AML-193 (cell line): Measurements from ENCODE around the gene JAKMIP1.

Source experiments
- DNase-seq, 2 experiments: peaks; one replicate each; lab custom pipeline; 2025; lab: John Stamatoyannopoulos, UW

JAKMIP1 gene

DNA sequence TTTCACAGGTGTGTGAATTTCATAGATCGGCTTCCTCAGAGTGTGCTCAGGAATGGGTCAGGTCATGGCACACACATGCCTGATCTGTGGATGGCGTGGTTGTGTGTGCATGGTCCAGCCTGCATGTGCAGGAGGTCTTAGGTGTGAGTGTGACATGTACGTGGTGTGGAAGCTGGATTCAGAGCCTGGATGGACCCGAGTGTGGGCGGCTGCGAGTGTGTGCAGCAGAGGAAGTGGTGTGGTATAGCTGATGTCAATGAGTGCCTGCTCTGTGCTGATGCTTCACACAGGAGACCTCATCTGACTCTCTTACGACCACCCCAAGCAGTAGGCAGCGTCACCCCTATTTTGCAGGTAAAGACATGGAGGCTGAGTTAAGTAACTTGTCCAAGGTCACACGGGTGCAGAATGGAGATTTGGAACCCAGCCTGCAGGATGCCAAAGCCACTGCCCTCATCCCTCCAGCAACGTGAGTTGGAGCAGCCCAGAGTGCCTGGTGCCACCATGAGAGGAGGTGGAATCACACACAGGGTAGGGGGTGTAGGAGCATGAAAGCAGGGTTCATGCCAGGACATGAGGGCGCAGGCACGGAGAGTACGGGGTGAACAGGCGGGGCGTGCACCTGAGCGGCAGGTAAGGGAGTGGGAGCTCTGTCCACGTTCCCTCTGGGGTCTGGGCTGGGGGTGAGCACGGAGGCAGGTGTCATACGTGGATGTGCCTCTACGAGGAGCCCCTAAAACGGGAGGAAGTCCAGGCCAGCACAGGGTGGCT is 157.9 kb downstream of the JAKMIP1 start:
- no peak for DNase-seq

DNA sequence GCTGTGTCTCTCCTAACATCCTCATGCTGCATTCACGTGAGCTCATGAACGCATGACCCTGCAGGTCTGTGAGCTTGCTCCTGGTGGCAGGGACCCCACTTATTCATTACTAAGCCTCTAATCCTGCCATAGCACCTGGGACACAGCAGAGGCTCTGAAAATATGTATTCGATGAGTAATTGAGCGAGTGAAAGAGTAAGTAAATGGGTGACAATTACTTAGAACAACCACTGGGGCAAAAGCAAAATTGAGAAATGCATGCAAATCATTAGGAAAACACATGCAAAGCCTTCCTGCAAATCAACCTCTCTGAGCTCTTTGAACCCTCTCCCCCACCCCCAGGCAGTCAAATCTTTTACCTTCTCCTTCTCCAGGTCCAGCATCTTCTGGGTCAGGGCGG is 158.5 kb downstream of the JAKMIP1 start:
- DNase-seq: no peak

DNA sequence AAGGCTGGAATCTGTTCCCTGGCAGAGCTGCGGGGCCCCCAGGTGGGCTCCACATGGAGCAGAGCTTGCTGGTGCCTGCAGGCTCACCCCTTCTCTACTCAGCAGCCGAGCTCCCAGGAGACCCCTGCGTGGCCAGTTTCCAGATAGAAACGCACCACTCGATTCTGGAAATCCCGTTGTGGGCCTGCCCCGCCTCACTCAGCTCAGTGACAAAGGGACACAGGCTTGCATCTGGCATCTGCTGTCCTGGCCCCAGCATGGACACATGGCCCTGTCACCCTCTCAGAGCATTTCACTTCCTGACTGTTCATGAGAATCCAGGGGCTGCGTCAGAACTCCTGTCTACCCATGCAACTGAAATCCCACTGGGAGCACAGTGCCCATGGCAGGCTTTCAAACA is 161.6 kb downstream of the JAKMIP1 start:
- DNase-seq: no peak

DNA sequence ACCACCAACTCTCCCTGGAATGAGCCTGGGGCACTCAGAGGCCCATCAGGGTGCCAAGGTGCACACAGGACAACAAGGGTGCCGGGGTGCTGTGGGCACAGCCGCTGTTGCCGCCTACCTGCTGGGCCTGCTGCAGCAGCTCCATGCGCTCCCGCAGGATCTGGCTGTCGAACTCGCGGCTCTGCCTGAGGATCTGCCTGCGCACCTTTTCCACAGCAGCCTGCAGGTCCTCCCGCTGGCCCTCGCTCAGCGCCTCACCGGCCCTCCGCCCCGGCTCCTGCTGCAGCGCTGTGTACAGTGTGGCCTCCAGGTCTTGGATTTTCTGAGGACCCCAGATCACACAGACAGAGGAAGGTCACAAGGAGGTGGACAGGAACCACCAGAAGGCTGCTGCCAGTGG is 164.6 kb downstream of the JAKMIP1 start:
- DNase-seq: no peak

DNA sequence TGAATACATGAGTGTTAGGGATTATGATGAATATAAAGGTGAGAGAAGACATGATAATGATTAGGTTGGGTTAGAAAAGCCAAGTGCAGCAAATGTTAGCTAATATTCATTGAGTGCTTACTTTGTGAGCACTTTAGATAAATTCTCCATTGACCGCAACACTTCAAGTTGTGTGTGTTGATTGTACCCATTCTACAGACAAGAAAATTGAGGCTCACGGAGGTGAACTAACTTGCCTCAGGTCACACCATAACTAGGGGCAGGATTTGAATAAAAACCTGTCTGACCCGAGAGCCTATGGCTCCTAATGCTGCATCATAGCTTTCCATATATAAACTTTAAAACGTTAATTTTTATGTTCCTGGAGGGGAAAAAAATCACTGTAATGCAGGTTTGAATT is 167.0 kb downstream of the JAKMIP1 start:
- no peak for DNase-seq

DNA sequence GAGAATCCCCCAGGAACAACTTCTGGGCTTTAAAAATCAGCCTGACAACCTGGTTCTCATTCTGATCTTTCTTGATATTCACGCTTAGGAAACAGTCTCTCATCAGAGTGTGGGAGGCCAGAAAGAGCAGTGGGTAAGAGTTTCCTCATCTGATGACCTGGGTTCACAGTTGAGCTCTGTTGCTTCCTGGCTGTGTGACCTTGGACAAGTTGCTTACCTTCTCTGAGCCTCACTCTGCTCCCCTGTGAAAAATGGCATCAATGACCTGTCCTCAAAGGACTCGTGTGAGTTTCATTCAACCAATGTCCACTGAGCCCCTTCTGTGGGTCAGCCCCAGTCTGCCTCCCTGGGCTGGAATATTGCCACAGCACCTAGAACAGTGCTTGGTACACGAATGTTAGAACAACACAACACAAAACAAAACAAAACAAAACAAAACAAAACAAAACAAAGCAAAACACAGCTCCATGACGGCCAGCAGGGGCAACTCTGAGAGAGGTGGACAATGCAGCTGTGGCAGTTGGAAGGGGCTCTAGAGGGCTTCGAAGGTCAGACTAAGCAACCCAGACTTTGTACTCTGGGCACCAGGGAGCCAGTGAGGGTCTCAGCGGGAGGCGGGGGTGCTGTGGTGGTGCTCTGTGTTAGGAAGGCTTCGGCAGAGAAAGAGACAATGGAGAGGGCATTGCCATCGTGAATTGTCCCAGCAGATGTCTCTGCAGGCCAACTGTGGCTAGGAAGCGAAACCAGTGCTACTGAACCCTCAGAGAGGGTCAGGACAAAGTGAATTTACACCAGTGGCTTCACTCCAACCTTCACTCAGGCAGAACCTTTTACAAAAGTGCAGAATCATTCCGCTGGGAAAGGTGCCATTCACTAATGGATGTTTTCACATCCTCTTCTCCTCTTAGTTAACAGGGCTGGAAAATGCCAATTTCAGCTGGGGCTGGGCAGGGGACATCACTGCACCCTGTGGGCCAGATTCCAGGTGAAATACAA is 167.8 kb downstream of the JAKMIP1 start:
- DNase-seq: no peak

DNA sequence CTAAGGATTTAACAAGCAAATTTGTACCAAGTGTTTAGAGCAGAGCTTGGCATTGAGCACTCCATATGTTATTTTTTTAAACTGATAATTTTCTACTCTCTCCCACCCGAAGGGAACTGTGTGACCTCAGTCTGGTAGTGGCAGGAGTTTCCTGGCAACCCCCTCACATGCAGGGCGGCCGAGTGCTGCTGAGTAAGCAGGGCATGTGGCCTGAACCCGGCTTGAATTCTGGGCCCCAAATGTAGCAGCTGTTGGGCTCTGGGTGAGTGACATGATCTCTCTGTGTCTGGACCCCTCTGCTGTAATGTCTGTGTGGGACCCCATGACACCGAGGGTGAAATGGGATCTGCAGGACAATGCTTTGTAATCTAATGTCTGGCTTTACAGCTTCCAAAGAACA is 168.5 kb downstream of the JAKMIP1 start:
- DNase-seq: no peak

DNA sequence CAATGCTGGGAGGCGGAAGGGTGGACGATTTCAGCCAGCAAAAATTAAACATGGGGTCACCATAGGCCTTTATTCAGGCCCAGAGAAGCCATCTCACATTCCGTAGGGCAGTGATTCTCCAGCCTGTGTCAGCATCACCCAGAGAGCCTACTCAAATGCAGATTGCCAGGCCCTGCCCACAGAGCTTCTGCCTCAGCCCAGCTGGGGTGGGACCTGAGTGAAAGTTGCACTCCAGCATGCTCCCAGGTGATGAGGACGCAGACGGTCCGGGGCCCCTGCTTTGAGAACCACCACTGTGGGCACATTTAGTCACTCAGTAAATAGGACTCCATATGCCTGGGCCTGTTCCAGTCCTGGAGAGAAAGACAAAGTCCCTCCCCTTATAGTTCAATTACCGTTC is 169.7 kb downstream of the JAKMIP1 start:
- DNase-seq: no peak

DNA sequence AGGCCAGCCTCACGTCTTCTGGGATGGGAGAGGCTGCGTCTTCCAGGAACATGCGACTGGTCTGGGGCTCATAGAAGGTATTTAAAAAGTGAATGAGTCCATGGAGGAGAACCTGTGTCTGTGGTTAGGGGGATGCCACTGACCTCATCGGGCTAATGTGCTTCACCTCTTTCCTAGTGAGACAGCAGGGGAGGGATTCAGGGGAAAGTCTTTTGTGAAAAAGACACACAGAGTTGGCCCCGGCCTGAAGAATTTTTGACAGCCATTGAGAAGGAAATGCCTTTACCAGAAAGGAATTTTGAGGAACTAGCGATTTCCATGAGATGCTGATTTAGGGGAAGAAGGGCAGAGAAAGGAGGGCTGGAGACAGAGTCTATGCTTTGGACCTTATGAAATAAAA is 171.1 kb downstream of the JAKMIP1 start:
- no peak for DNase-seq

DNA sequence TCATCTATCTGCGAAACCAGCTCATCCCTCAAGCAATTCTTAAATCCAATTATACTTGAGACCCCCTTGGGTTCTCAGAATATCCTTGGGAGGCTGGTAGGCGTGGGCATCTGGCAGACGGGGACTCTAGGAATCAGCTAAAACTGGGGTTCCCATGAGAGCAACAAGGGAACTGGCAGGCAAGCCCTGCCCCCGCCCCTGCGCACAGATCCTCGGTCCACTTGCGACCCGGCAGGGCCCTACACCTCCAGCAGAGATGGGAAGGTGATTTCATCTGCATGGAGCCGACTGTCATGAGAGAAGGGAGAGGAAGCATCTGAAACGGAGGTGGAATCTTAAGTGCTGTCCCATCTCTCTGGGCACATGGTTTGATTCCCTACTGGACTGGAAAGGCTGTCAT is 172.2 kb downstream of the JAKMIP1 start:
- DNase-seq: no peak

DNA sequence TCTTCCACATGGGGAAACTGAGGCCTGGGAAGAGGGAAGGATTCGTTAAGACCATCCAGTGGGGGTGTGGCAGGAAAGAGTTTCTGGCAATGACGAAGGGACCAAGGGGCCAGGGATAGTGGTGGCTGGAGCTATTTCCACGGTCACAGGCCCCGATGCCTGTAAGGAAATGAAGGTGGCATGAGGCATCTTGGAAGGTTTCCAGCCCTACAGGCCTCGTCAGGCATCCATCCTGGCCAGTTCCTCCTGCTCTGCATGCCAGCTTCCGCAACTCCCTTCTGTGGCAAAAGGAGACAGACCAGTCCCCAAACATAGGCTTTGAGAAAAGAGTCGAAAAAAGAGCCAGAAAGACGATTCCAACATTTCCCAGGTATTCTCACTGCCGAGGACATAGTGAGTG is 173.0 kb downstream of the JAKMIP1 start:
- no peak for DNase-seq

DNA sequence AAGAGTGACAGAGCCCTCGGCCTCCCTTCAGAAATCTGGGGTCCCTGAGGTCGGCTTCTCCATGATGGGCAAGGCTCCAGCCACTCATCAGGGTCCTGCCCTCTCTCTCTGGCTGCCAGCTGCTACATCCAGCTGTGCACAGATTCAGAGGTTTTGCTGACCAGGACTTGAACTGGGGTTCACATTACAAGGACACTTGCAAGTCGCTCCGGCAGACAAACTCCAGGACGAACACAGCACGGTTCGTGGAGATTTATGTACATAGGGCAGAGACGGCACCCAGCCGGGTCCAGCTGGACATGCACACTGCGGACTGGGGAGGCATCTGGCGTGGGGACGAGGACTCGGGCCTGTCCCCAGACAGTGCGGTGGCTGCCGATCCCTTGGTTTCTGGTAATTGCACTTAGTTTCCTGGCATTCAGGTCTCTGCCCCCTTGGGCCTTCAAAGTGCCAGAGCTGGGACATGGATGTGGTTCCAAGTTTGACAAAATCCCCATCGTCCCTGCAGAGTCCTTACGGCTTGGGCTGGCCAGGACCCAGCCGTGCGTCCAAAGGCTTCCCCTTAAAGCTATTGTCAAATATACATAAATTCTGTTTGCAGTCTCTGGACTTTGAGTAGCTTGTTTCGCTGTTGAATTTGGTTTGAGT is 175.9 kb downstream of the JAKMIP1 start:
- DNase-seq: no peak

DNA sequence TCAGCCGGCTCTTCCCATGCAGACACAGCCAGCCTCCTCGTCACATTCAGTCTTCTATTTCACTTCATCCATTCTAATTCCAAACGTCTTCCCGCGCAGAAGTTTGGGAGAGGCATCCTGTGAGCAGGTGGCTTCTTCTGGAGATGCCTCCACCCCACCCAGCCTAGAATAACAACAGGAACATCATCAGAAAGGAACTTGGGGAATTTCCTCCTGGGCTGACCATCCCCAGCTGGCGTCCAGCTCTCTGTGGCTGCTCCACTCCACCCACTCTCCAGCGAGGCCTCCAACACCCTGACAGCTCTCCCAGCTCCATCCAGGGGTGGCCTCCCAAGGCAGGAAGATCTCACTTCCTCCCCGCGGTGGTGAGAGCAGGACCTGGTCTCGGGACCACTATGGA is 176.6 kb downstream of the JAKMIP1 start:
- no peak for DNase-seq

DNA sequence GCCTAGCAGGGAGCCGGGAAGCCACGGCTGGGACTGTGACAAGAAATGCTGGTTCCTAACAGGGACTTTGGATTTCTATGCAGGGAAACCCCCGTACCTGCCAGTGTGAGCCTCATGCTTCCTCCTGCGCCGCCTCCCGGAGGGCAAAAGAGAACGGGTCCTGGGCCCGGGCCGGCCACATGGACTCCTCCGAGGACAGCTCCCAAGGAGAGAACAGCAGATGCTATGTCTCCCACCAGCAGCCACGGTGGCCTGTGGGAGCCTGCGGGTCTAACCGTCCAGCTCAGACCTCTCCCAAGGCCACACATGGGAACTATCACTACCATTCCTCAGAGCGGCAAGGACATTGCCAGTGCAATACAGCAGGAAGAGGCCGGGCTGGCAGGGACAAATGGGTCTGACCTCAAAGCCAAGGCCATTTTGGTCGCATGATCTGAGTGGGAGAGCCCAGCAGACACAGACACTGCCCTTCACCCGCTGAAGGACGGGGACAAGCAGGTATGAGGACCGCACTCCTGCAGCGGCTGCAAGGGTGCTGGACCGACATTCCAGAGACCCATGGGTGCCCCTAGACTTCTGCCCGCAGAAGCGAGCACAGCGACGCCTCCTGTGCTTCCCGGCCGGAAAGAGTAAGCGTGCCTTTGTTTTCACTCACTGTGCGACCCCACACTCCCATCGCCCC is 177.6 kb downstream of the JAKMIP1 start:
- no peak for DNase-seq

DNA sequence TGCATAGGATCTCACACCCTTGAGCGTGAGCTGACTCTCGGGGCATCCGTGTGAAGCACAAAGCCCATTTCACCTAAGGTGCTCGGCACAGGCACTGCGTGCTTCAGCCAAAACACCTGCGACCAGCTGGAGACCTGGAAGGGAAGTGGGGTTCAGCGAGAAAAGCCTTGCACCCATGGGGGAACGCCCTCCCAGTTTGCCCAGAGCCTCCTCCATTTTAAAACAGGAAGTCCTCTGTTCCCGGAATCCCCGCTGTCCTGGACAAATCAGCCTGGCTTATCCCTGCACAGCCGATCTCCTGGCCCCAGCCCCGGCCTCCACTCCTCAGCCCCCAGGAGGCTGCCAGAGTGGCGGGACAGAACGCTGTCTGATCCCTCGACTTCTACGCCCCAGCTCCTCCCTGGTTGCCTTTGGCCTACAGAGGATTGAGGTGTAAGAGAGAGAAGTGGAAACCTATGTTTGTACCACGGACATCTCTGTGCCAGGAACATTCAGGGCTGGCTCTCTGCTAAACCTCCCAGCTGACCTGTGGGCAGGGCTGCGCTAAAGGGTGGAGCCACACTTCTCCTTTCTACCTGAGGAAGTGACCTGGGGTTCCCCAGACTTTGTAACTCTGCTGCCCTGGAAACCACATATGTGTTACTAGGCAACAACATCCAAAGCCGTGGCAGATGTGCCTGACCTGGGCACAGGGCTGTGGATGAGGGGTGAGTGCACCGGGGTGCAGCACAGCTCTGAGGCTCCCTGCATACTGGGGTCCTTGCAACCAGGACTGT is 178.3 kb downstream of the JAKMIP1 start:
- no peak for DNase-seq

DNA sequence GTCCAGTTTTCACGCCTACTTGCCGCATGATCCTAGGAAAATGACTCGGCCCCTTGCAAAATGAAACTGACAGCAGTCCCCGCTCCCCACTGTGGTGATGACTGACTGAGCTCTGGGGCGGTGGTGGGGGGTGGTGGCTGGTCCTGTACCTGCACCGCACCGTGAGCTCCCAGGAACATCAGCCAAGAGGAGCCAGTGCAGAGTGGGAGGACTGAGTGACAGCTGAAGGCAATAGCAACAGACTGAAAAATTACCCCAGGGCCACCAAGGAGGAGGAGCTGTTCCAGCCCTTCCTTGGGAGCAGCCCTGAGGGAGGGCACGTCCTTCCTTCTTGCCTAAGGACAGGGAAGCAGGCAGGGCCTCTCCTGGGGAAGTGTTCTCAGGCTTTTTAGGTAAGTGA is 179.7 kb downstream of the JAKMIP1 start:
- no peak for DNase-seq

DNA sequence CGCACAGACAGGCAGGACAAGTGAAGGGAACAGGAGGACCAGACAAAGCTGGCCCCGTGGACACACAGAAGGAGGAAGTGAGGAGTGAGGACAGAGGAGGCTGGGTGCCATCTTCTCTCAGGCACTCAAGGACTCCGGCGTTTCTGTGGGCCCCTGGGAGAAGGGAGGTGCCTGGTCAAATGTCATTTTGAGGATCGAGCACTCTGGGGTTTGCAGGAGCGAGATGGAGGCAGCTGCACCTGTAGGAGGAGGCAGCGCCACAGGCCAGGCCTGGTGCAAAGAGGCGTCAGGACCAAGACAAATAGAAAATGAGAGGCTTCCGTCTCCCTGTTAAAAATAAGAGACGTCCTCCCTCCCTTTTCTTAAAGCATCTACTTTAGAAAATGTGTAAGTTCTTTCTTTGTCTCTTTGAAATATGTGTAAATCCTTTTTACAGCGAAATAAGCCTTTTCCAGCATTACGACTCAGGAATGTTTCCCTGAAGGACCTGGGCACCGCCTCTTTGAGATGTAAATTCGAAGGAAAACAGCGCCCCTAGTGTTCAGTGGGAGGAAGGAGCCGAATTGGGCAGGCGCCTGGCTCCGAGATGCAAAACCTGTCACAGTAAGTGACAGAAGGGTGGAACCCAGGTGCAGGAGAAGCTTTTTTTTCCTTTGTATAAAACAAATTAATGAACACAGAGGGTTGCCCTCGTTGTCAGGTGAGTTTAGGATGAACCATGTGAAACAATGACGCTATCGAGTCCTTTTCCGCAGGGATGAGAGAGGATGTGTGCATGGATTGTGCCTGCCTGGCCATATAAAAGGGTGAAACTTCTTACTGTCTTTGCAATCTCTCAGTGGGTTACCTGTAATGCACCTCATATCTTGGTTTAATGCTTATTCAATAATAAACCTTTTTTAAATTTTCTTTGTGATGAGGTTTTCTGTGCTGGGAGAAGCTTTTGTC is 180.8 kb downstream of the JAKMIP1 start:
- DNase-seq: peak; percentile 7 to 16

DNA sequence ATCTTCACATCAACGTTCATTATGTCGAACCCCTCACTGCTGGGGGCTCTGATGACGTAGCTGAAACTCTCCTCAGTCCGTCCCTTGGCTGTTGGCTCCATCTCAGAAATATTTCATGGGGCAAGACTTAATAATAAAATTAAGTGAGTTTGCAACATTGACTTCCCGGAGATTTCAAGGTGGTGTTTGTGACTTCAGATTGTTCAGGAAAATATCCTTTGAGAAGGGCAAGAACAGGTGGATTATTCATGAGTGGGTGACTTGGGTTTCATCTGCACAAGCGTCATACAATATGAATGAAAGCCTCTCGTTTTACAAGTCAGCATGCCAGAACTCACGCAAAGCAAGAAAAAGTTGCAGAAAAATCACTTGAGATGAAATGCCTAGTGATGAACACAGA is 182.0 kb downstream of the JAKMIP1 start, which contains the start of gene C4orf50:
TSS of gene C4orf50 (minus strand) at position 101 of the 400 bp plus-strand sequence.
- DNase-seq: no peak

DNA sequence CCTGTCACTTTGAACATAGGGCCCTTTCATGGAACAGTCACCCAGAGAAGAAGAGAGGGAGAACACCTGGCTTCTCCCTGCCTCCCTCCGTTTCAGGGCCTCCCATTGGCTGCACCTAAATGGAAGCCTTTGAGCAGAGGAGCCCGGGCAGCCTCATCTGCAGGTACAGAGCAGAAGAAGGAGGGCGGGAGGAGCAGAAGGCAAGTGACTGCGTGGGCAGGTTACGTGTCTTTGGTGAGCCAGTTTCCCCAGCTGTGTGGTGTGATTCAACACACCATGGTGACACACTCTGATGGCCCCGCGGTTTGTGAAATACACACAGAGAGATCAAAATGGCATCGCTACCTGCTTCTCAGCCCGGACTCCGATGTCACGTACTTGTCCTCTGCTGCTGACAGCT is 182.5 kb downstream of the JAKMIP1 start:
- DNase-seq: no peak

DNA sequence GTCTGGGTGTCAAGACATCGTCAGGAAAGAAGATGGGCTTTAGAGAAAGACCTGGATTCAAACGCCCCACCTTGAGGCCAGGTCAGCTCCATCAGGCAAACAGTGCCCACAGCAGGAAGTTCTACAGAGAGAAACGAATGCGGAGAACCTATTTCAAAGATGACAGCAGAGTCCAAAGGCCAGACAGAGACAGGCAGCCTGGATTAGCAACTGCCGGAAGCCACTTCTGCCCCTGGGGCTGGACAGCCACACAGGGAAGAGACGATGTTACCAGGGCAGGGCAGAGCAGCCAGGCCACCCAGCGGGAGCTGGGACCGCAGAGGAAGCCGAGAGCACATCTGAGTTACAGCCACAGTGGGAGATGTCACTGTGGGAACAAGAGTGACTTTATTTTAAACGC is 183.3 kb downstream of the JAKMIP1 start:
- no peak for DNase-seq
